K562 (cell line): Measurements from ENCODE around the gene OMP. TPM values are rescaled to one million over a fixed set of nuclear protein-coding genes. Genes with fewer than 3 reads are reported as not detected.
A peak's percentile ranks its signal among the peaks of the same experiment; 100 is the strongest.

Source experiments
- ATF7 ChIP-seq: fragments of 450-650 bp; IDR thresholded peaks from 2 replicates; pipeline ENCODE4 v1.7.1; 2014; ENCODE audit warnings: mild to moderate bottlenecking, moderate library complexity
- CBX5 ChIP-seq: IDR thresholded peaks from 2 replicates; pipeline ENCODE4 v1.6.1; 2014; ENCODE audit warnings: low read depth, borderline replicate concordance
- COPS2 ChIP-seq: fragments of 450-650 bp; conservative IDR thresholded peaks from 2 replicates; pipeline ENCODE4 v1.6.1; 2016; ENCODE audit warnings: mild to moderate bottlenecking, moderate library complexity
- EHMT2 ChIP-seq: fragments of 450-650 bp; IDR thresholded peaks from 2 replicates; pipeline ENCODE4 v1.6.1; 2018; ENCODE audit warnings: antibody characterized with exemption
- ELF2 ChIP-seq: fragments of 250-450 bp; sonication (Bioruptor Pico); IDR thresholded peaks from 2 replicates; pipeline ENCODE4 v1.5.0; 2021; ENCODE audit warnings: mild to moderate bottlenecking
- HMG20A ChIP-seq: fragments of 450-650 bp; formaldehyde crosslinking; conservative IDR thresholded peaks from 2 replicates; pipeline ENCODE4 v1.4.0; 2020; ENCODE audit warnings: mild to moderate bottlenecking, mixed read lengths
- HNRNPH1 ChIP-seq: fragments of 200-400 bp; formaldehyde crosslinking; optimal IDR thresholded peaks from 2 replicates; pipeline ENCODE3; 2017; ENCODE audit warnings: low read depth, mild to moderate bottlenecking, low read length, moderate library complexity
- ILF3 ChIP-seq: fragments of 450-650 bp; IDR thresholded peaks from 2 replicates; pipeline ENCODE4 v1.6.1; 2018; ENCODE audit warnings: antibody characterized with exemption, mild to moderate bottlenecking, moderate library complexity, borderline replicate concordance
- KDM5B ChIP-seq: fragments of 200-600 bp; sonication (generic); IDR thresholded peaks from 2 replicates; pipeline ENCODE4 v1.6.1; 2012; ENCODE audit warnings: low read depth, mild to moderate bottlenecking, moderate library complexity, low read length, control low read depth, inconsistent platforms; ENCODE audit not compliant: insufficient replicate concordance
- MTA1 ChIP-seq: fragments of 450-650 bp; IDR thresholded peaks from 2 replicates; pipeline ENCODE4 v1.6.1; 2017; ENCODE audit warnings: borderline replicate concordance
- MXI1 ChIP-seq: IDR thresholded peaks from 2 replicates; pipeline ENCODE4 v1.6.1; 2011; ENCODE audit warnings: low read depth, mild to moderate bottlenecking, improper control_type of control experiment, low read length
- SMC3 ChIP-seq: conservative IDR thresholded peaks from 2 replicates; pipeline ENCODE4 v1.6.1; 2011; ENCODE audit warnings: low read depth, low read length, improper control_type of control experiment; ENCODE audit not compliant: insufficient read depth
- ZNF146 ChIP-seq: IDR thresholded peaks from one replicate; pipeline ENCODE4 v1.6.1; 2018; ENCODE audit warnings: missing compliant biosample characterization; ENCODE audit not compliant: unreplicated experiment
- ZNF197 ChIP-seq: fragments of 200-800 bp; sonication (Bioruptor generic); IDR thresholded peaks from 2 replicates; pipeline ENCODE4 v1.6.1; 2016; ENCODE audit warnings: low read depth, missing genetic modification characterization, missing compliant biosample characterization
- ZNF444 ChIP-seq: fragments of 250-450 bp; sonication (Bioruptor Pico); IDR thresholded peaks from 2 replicates; pipeline ENCODE4 v1.4.0; 2020; ENCODE audit warnings: mild to moderate bottlenecking, moderate library complexity
- polyA plus RNA-seq, 8 experiments: library from polyadenylated mRNA; depleted of rRNA in 4 of 8; stranded (reverse) in 5 of 8; unstranded in 3 of 8; fragments of >200 nt; fragmentation: Nextera tagmentation in 2 of 8; fragmentation: Illumina TruSeq in 1 of 8; extraction: Ambion mirVana in 2 of 8; extraction: Trizol in 1 of 8; gene quantifications; 2 replicates each; pipeline versions ENCODE4 v1.2.1 to v1.2.3, GENCODE V29; 2011 to 2014; ENCODE audit warnings: inconsistent platforms in 1 of 8, missing spikeins in 1 of 8
- total RNA-seq, 7 experiments: library from RNA; depleted of rRNA in 6 of 7; stranded (reverse); fragments of >200 nt in 6 of 7; fragmentation: Illumina TruSeq in 2 of 7; extraction: Trizol in 2 of 7; gene quantifications; 2 replicates each; pipeline versions ENCODE4 v1.2.1 to v1.2.3, GENCODE V29; 2011 to 2021; ENCODE audit warnings: low replicate concordance in 1 of 7
- TF ChIP-seq, protein P1 (sequence below): fragments of 450-650 bp; IDR thresholded peaks from 2 replicates; pipeline ENCODE4 v1.6.1; 2014; ENCODE audit warnings: low read depth, mild to moderate bottlenecking, moderate library complexity, borderline replicate concordance
- TF ChIP-seq, protein P2 (sequence below): sonication (generic); formaldehyde crosslinking; IDR thresholded peaks from 2 replicates; pipeline ENCODE4 v1.8.0; 2022; ENCODE audit warnings: missing genetic modification reagents, mild to moderate bottlenecking, moderate library complexity, borderline replicate concordance
- TF ChIP-seq, protein P3 (sequence below): sonication (generic); formaldehyde crosslinking; IDR thresholded peaks from 2 replicates; pipeline ENCODE4 v1.8.0; 2022; ENCODE audit warnings: mild to moderate bottlenecking, missing genetic modification reagents
- TF ChIP-seq, protein P4 (sequence below): fragments of 250-450 bp; sonication (Bioruptor Pico); IDR thresholded peaks from 2 replicates; pipeline ENCODE4 v1.8.0; 2021; ENCODE audit warnings: mild to moderate bottlenecking, moderate library complexity
- TF ChIP-seq, protein P5 (sequence below): fragments of 450-650 bp; formaldehyde crosslinking; conservative IDR thresholded peaks from 2 replicates; pipeline ENCODE4 v1.4.0; 2022; ENCODE audit warnings: mild to moderate bottlenecking, missing genetic modification characterization

Gene OMP
- total and polyA plus RNA-seq, 9 of the 15 experiments (the other 6 are each of a cell fraction or from before 2014, with no cell fraction given): not detected

DNA sequence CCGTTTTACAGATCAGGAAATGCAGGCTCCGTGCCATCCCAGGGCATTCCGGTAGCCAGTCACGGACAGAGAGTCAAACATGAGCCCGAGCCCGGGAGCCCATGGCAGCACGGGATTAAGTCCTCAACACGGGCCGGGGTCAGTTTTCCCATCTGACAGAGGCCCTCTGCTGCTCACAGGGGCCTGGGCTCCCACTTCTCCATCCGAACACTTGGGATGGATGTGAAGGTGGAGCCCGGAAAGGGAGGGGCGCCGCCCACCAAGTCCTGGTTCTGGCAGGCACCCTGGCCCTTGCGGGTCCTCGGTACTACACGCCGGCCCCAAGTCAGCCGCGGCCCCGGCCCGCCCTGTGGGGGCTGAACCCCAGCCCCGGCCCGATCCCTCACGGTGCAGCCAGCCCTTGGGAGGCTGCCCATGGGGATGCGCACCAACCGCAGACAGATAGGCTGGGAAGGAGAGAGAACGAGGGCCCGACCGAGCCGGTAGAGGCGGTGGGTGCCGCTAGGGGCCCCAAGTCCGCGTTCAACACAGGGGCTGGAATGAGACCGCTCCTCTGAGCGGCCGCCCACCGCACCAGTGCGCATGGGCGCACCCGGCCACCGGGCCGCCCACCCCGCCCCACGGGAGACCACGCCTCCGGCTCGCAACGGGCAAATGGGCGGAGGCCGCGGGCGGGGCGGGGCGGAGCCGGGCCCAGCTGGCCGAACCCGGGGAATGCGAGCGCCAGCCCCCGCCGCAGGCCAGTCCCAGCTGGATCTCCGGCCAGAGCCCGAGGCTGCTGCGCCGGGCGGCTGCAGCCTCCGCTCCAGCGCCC is 36.2 kb upstream of the OMP start, which contains the start of gene CAPN5 (continued):
- TF ChIP-seq MTA1 (no peak), KDM5B (peak; percentile 87), ATF7 (peak; percentile 69; the same call in 1 of the 2 replicates), MXI1 (no peak), ELF2 (CRISPR knock-in tag) (no peak), SMC3 (no peak), ZNF197 (CRISPR knock-in tag) (no peak), ILF3 (no peak), CBX5 (no peak), EHMT2 (no peak), HMG20A (CRISPR knock-in tag) (no peak), COPS2 (no peak), ZNF146 (CRISPR knock-in tag) (no peak), HNRNPH1 (no peak), ZNF444 (CRISPR knock-in tag) (no peak)
- TF ChIP-seq, protein P1, sequence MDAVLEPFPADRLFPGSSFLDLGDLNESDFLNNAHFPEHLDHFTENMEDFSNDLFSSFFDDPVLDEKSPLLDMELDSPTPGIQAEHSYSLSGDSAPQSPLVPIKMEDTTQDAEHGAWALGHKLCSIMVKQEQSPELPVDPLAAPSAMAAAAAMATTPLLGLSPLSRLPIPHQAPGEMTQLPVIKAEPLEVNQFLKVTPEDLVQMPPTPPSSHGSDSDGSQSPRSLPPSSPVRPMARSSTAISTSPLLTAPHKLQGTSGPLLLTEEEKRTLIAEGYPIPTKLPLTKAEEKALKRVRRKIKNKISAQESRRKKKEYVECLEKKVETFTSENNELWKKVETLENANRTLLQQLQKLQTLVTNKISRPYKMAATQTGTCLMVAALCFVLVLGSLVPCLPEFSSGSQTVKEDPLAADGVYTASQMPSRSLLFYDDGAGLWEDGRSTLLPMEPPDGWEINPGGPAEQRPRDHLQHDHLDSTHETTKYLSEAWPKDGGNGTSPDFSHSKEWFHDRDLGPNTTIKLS: 0 out of 2 replicates have a peak, but pooled peaks have one; percentile 20
- TF ChIP-seq, protein P2, sequence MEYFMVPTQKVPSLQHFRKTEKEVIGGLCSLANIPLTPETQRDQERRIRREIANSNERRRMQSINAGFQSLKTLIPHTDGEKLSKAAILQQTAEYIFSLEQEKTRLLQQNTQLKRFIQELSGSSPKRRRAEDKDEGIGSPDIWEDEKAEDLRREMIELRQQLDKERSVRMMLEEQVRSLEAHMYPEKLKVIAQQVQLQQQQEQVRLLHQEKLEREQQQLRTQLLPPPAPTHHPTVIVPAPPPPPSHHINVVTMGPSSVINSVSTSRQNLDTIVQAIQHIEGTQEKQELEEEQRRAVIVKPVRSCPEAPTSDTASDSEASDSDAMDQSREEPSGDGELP (CRISPR knock-in tag): peak; percentile 88
- TF ChIP-seq, protein P3, sequence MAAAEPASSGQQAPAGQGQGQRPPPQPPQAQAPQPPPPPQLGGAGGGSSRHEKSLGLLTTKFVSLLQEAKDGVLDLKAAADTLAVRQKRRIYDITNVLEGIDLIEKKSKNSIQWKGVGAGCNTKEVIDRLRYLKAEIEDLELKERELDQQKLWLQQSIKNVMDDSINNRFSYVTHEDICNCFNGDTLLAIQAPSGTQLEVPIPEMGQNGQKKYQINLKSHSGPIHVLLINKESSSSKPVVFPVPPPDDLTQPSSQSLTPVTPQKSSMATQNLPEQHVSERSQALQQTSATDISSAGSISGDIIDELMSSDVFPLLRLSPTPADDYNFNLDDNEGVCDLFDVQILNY (CRISPR knock-in tag): no peak; the same call in 1 of the 2 replicates
- TF ChIP-seq, protein P4, sequence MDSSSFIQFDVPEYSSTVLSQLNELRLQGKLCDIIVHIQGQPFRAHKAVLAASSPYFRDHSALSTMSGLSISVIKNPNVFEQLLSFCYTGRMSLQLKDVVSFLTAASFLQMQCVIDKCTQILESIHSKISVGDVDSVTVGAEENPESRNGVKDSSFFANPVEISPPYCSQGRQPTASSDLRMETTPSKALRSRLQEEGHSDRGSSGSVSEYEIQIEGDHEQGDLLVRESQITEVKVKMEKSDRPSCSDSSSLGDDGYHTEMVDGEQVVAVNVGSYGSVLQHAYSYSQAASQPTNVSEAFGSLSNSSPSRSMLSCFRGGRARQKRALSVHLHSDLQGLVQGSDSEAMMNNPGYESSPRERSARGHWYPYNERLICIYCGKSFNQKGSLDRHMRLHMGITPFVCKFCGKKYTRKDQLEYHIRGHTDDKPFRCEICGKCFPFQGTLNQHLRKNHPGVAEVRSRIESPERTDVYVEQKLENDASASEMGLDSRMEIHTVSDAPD (CRISPR knock-in tag): no peak
- TF ChIP-seq, protein P5, sequence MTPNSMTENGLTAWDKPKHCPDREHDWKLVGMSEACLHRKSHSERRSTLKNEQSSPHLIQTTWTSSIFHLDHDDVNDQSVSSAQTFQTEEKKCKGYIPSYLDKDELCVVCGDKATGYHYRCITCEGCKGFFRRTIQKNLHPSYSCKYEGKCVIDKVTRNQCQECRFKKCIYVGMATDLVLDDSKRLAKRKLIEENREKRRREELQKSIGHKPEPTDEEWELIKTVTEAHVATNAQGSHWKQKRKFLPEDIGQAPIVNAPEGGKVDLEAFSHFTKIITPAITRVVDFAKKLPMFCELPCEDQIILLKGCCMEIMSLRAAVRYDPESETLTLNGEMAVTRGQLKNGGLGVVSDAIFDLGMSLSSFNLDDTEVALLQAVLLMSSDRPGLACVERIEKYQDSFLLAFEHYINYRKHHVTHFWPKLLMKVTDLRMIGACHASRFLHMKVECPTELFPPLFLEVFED (CRISPR knock-in tag): no peak
